Stimulated activated memory B cell treated with anti-CD40 and anti-IgM and Interleukin-4, amounts not matched to agents 10 μg/mL and 1 μg/mL and 100 μg/mL, for 72 hours (primary cell): Measurements from ENCODE around the gene FSIP1.
A peak's percentile ranks its signal among the peaks of the same experiment; 100 is the strongest.

ENCODE experiments used
- ATAC-seq: fragments of 150-1000 bp; cut with Tn5 transposase; 2 replicates; pipeline ENCODE4 v1.10.0; 2021
- H3K27ac Mint-ChIP-seq: one replicate; pipeline ENCODE4 v1.8.0; 2022; ENCODE audit warnings: mild to moderate bottlenecking, mixed read lengths
- H3K27me3 Mint-ChIP-seq: one replicate; pipeline ENCODE4 v1.8.0; 2022; ENCODE audit warnings: mixed read lengths
- H3K36me3 Mint-ChIP-seq: one replicate; pipeline ENCODE4 v1.8.0; 2022; ENCODE audit warnings: mixed read lengths
- H3K4me1 Mint-ChIP-seq: one replicate; pipeline ENCODE4 v1.8.0; 2022; ENCODE audit warnings: mixed read lengths
- H3K4me3 Mint-ChIP-seq: one replicate; pipeline ENCODE4 v1.8.0; 2022; ENCODE audit warnings: mild to moderate bottlenecking, moderate library complexity, mixed read lengths
- H3K9me3 Mint-ChIP-seq: one replicate; pipeline ENCODE4 v1.8.0; 2022; ENCODE audit warnings: mixed read lengths

FSIP1 gene

GRCh38 chr15:39627451-39628143 is 155.0 kb downstream of the FSIP1 start:
- Mint-ChIP-seq H3K27ac (no peak overlapping the region), H3K36me3 (no peaks in the 10 kb centered on the region), H3K4me3 (no peak overlapping the region), H3K9me3 (no peaks in the 10 kb centered on the region), H3K27me3 (peaks cover 22% of the 10 kb centered on the region), H3K4me1 (peaks cover 19% of the 10 kb centered on the region)
- ATAC-seq, result no peak

- Mint-ChIP-seq H3K4me1 (peaks cover 19% of the 10 kb centered on the region), H3K9me3 (no peaks in the 10 kb centered on the region), H3K27me3 (peaks cover 32% of the 10 kb centered on the region), H3K4me3 (no peak overlapping the region), H3K27ac (no peak overlapping the region), H3K36me3 (no peaks in the 10 kb centered on the region)
- ATAC-seq, result no peak
These were observed 156.8 kb downstream of the FSIP1 start for GRCh38 chr15:39625856-39626255.

DNA sequence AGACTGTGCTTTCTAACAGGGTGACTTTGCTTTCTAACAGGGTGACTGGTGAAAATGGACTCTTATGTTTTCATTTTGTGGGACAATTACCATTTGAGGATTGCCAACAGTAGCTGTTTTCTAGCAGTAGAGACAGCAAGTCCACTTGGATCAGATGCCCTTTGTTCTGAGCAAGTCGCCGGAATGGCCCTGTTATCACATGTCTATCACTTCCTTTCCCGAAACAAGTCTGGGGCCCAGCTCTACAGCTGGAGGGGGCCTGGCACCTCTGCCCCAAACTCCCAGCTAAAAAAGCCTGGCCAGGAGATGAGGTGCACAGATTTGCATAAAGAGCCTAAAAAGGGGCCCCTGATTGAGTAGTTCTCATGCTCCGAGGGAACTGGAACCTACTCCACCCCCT is 157.2 kb downstream of the FSIP1 start:
- ATAC-seq, result no peak
- Mint-ChIP-seq H3K4me3 (no peak overlapping the region), H3K4me1 (peaks cover 19% of the 10 kb centered on the region), H3K36me3 (no peaks in the 10 kb centered on the region), H3K27ac (peak overlapping the region; percentile 65), H3K9me3 (no peaks in the 10 kb centered on the region), H3K27me3 (peaks cover 32% of the 10 kb centered on the region)

DNA sequence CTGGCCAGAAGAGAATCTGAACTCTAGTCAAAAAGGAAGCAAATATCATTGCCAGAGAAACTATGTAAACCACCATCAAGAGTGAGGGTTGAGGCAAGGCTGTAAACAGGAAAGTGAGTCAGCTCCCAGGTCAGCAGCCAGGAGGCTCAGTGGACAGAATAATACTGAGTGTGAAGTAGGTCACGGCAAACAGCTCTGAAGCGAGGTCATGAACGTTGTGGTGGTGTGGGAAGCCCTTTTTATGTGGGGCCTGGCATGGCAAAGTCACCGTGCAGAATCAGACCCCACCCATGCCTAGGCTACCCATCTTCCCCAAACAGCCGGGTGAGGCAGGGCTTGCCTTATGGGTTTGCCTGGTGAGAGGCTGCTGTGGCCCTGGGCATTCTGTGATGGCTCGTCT is 157.8 kb downstream of the FSIP1 start:
- Mint-ChIP-seq H3K36me3 (no peaks in the 10 kb centered on the region), H3K4me3 (no peak overlapping the region), H3K27ac (peak overlapping the region; percentile 65), H3K9me3 (no peaks in the 10 kb centered on the region), H3K4me1 (peaks cover 19% of the 10 kb centered on the region), H3K27me3 (peaks cover 32% of the 10 kb centered on the region)
- peak; percentile 63 for ATAC-seq

DNA sequence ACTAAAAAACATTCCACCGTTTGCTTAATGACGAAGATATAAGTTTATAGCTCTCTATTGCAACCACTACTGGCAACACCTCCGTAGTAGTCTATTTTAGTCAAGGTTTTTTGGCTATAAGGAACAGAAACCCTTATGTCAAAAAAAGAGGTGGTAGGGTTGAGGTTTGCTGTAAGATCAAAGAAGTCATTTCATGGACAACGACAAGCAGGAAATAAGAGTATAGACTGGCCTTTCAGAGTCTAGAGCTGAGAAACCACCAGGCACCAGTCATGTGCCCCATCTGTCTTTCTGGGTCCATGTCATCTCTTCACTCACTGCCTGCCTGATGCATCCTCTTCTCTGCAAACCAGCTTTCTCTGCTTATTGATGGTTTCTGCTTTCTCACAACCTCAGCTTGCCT is 159.1 kb downstream of the FSIP1 start:
- H3K27ac Mint-ChIP-seq, result peak overlapping the region; percentile 65
- no peak overlapping the region for H3K4me3 Mint-ChIP-seq
- peak; percentile 89 for ATAC-seq

GRCh38 chr15:39622660-39623516 is 159.8 kb downstream of the FSIP1 start:
- ATAC-seq, result no peak
- H3K27me3 Mint-ChIP-seq, result peaks cover 32% of the 10 kb centered on the region
- no peaks in the 10 kb centered on the region for H3K9me3 Mint-ChIP-seq
- H3K27ac Mint-ChIP-seq, result no peak overlapping the region
- no peaks in the 10 kb centered on the region for H3K36me3 Mint-ChIP-seq
- no peak overlapping the region for H3K4me3 Mint-ChIP-seq
- peaks cover 12% of the 10 kb centered on the region for H3K4me1 Mint-ChIP-seq

More for the DNA sequence above, 159.1 kb downstream of the FSIP1 start:
- Mint-ChIP-seq H3K9me3 (no peaks in the 10 kb centered on the region), H3K27me3 (peaks cover 32% of the 10 kb centered on the region), H3K36me3 (no peaks in the 10 kb centered on the region), H3K4me1 (peaks cover 12% of the 10 kb centered on the region)

DNA sequence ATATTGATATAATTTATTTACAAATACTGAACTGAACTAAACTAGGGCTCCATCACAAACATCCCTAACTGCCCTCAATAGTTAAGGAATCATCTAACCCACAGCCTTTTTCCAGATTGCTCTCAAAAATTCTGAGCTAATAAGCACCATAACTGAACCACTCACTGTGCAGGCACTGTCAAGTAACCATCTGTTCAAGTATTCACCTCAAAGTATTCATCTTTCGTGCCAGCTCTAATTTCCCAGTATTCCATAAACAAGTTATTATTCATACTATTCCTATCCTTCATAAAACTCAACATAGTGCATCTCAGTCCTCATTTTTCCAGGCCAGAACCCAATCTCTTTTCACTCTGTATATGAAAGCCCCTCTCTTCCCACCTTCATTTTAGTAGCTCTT is 160.7 kb downstream of the FSIP1 start:
- Mint-ChIP-seq H3K9me3 (no peaks in the 10 kb centered on the region), H3K4me1 (peaks cover 12% of the 10 kb centered on the region), H3K36me3 (no peaks in the 10 kb centered on the region), H3K4me3 (no peak overlapping the region), H3K27me3 (peaks cover 32% of the 10 kb centered on the region), H3K27ac (no peak overlapping the region)
- ATAC-seq, result no peak

DNA sequence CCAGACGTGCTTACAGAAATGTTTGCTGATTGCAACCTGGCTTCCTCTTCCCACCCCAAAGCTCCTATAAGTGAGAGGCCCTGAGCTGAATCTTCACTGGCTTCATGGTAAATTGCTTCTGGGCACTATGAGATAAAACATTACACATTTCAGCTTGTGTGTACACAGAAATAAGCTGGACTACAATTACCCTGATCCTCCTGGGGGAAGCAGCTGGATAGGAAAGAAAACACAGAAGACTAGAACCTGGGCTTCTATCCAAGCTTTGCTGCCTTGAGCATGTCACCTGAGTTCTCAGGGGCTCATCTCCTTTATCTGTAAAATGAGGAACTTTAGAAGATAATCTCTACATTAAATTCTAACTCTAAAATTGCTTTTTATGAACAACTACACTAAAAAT is 161.4 kb downstream of the FSIP1 start:
- no peak overlapping the region for H3K27ac Mint-ChIP-seq

DNA sequence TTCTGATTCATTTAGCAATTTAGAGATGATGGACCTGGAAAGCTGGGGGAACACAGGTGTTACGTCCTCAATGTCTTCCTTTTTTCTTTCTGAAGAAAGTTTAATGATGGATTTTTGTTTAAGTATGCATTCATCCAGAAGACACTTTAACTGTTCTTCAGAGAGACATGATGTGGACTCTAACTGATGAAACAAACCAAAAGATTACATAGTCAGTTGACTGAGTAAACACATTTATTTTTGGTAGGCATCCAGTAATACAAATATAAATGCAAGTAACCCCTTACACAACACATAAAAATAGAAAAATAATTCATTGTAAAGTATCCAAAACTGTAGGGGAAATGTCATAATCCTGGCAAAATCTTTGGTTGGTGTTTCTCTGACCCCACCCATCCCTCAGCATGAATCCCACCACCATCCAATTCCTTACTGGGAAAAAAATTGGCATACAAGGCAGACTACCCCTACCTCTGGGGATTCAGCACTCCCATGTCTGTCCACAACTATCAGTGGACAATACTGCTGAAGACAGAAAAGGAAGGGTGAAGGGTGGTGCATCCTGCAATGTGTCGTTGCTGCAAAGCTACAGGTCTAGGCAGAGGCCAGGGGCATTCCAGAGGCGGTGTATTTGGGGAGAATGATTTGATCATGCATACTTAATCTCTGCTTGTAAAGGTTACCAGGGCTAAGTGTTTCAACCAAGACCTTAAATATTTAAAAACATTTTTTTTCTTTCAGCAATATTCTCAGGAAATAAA is 164.4 kb downstream of the FSIP1 start:
- Mint-ChIP-seq H3K27ac (no peak overlapping the region), H3K9me3 (no peaks in the 10 kb centered on the region), H3K4me1 (no peaks in the 10 kb centered on the region), H3K27me3 (peaks cover 16% of the 10 kb centered on the region), H3K4me3 (no peak overlapping the region), H3K36me3 (no peaks in the 10 kb centered on the region)
- ATAC-seq, result no peak

More for the DNA sequence above, 161.4 kb downstream of the FSIP1 start:
- peaks cover 32% of the 10 kb centered on the region for H3K27me3 Mint-ChIP-seq
- no peaks in the 10 kb centered on the region for H3K9me3 Mint-ChIP-seq
- peaks cover 12% of the 10 kb centered on the region for H3K4me1 Mint-ChIP-seq
- H3K4me3 Mint-ChIP-seq, result no peak overlapping the region
- no peak for ATAC-seq
- H3K36me3 Mint-ChIP-seq, result no peaks in the 10 kb centered on the region

- no peak for ATAC-seq
- Mint-ChIP-seq H3K4me3 (no peak overlapping the region), H3K27me3 (peaks cover 3% of the 10 kb centered on the region), H3K4me1 (no peaks in the 10 kb centered on the region), H3K9me3 (peaks cover 4% of the 10 kb centered on the region), H3K27ac (no peak overlapping the region), H3K36me3 (no peaks in the 10 kb centered on the region)
These were observed 165.7 kb downstream of the FSIP1 start for GRCh38 chr15:39616731-39617455.

DNA sequence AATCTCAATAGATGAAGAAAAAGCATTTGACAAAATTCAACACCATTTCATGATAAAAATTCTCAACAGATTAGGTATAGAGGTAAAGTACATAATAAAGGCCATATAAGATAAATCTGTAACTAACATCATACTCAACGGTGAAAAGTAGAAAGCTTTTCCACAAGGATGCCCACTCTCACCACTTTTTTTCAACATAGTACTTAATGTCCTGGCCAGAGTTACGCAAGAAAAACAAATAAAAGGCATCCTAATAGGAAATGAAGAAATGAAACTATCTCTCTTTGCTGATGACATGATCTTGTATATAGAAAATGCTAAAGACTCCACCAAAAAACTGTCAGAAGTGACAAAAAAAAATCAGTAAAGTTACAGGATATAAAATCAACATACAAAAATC is 168.8 kb downstream of the FSIP1 start:
- Mint-ChIP-seq H3K27ac (no peak overlapping the region), H3K36me3 (peaks cover 10% of the 10 kb centered on the region), H3K27me3 (peaks cover 6% of the 10 kb centered on the region), H3K9me3 (peaks cover 12% of the 10 kb centered on the region), H3K4me3 (no peak overlapping the region), H3K4me1 (no peaks in the 10 kb centered on the region)
- no peak for ATAC-seq

DNA sequence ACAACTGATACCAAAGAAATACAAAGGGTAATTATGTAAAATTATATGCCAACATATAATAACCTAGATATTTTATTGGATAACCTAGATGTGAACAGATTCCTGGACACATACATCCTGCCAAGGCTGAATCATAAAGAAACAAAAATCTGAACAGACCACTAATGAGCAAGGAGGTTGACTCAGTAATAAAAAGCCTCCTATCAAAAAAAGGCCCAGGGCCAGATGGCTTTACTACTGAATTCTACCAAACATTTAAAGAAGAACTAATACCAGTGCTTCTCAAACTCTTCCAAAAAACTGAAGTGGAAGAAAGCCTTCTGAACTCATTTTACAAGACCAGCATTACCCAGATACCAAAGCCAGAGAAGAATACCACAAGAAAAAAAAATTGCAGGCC is 169.4 kb downstream of the FSIP1 start:
- Mint-ChIP-seq H3K36me3 (peaks cover 10% of the 10 kb centered on the region), H3K27me3 (peaks cover 6% of the 10 kb centered on the region), H3K9me3 (peaks cover 16% of the 10 kb centered on the region), H3K4me1 (no peaks in the 10 kb centered on the region), H3K4me3 (no peak overlapping the region), H3K27ac (no peak overlapping the region)
- ATAC-seq, result no peak

- no peak for ATAC-seq
- Mint-ChIP-seq H3K4me3 (no peak overlapping the region), H3K36me3 (peaks cover 15% of the 10 kb centered on the region), H3K27me3 (peaks cover 21% of the 10 kb centered on the region), H3K9me3 (peaks cover 16% of the 10 kb centered on the region), H3K27ac (no peak overlapping the region), H3K4me1 (no peaks in the 10 kb centered on the region)
These were observed 172.0 kb downstream of the FSIP1 start for GRCh38 chr15:39610665-39611064.

GRCh38 chr15:39609166-39609916 is 173.3 kb downstream of the FSIP1 start:
- Mint-ChIP-seq H3K4me1 (no peaks in the 10 kb centered on the region), H3K36me3 (peaks cover 15% of the 10 kb centered on the region), H3K27me3 (peaks cover 21% of the 10 kb centered on the region), H3K27ac (no peak overlapping the region), H3K4me3 (no peak overlapping the region), H3K9me3 (peaks cover 16% of the 10 kb centered on the region)
- no peak for ATAC-seq
